Adipocyte (in vitro differentiated cells): Measurements from ENCODE around the gene ZNF429.
A peak's percentile ranks its signal among the peaks of the same experiment; 100 is the strongest.
"Not testable (repeated sequence)": the region's sequence is repeated elsewhere in the genome, so short reads cannot be mapped to it uniquely, and the experiment has no call there.

ENCODE experiments used
- DNase-seq: peaks from one replicate; pipeline ENCODE4 v3.0.0-alpha.2; 2015; ENCODE audit warnings: low read depth
- H3K27me3 ChIP-seq: replicated peaks from 2 replicates; pipeline ENCODE4 v1.7.0; 2013; ENCODE audit warnings: mild to moderate bottlenecking, low read length, moderate library complexity; ENCODE audit not compliant: control insufficient read depth, insufficient read depth
- H3K36me3 ChIP-seq: 2 replicates; pipeline ENCODE4 v1.7.0; 2013; ENCODE audit warnings: low read length, mild to moderate bottlenecking, moderate library complexity; ENCODE audit not compliant: control insufficient read depth, insufficient read depth, severe bottlenecking
- H3K4me1 ChIP-seq: 2 replicates; pipeline ENCODE4 v1.7.0; 2013; ENCODE audit warnings: mild to moderate bottlenecking, low read length, moderate library complexity; ENCODE audit not compliant: control insufficient read depth, insufficient read depth
- H3K4me3 ChIP-seq: 2 replicates; pipeline ENCODE4 v1.7.0; 2013; ENCODE audit warnings: mild to moderate bottlenecking, low read length, moderate library complexity
- H3K9ac ChIP-seq: 2 replicates; pipeline ENCODE4 v1.7.0; 2013; ENCODE audit warnings: mild to moderate bottlenecking, low read length, moderate library complexity
- H3K9me3 ChIP-seq: 2 replicates; pipeline ENCODE4 v1.7.0; 2013; ENCODE audit warnings: mild to moderate bottlenecking, low read length, moderate library complexity; ENCODE audit not compliant: control insufficient read depth

The ZNF429 gene

GRCh38 chr19:21532904-21533303 is 27.5 kb downstream of the ZNF429 start:
- Histone ChIP-seq H3K27me3 (no peaks in the 10 kb centered on the region), H3K36me3 (peaks cover 86% of the 10 kb centered on the region), H3K4me1 (no peaks in the 10 kb centered on the region), H3K4me3 (peak overlapping the region; percentile 48), H3K9me3 (peaks cover 94% of the 10 kb centered on the region), H3K9ac (no peak overlapping the region)
- DNase-seq, result no peak

DNA sequence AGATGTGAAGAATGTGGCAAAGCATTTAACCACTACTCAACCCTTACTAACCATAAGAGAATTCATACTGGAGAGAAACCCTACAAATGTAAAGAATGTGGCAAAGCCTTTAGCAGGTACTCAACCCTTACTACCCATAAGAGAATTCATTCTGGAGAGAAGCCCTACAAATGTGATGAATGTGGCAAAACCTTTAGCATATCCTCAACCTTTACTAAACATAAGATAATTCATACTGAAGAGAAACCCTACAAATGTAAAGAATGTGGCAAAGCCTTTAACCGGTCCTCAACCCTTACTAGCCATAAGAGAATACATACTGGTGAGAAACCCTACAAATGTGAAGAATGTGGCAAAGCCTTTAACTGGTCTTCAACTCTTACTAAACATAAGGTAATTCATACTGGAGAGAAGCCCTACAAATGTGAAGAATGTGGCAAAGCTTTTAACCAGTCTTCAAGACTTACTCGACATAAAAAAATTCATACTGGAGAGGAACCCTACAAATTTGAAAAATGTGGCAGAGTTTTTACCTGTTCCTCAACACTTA is 31.4 kb downstream of the ZNF429 start:
- not testable (repeated sequence) for H3K27me3 ChIP-seq, H3K4me1 ChIP-seq, DNase-seq, H3K9ac ChIP-seq
- Histone ChIP-seq H3K4me3 (peak overlapping the region; percentile 65), H3K36me3 (peaks cover 63% of the 10 kb centered on the region), H3K9me3 (peaks cover 96% of the 10 kb centered on the region)

GRCh38 chr19:21559444-21559843 is 54.0 kb downstream of the ZNF429 start:
- Histone ChIP-seq H3K4me3 (no peak overlapping the region), H3K9me3 (peaks cover 51% of the 10 kb centered on the region), H3K36me3 (peaks cover 38% of the 10 kb centered on the region), H3K9ac (no peak overlapping the region), H3K4me1 (no peaks in the 10 kb centered on the region), H3K27me3 (no peaks in the 10 kb centered on the region)
- DNase-seq, result no peak

DNA sequence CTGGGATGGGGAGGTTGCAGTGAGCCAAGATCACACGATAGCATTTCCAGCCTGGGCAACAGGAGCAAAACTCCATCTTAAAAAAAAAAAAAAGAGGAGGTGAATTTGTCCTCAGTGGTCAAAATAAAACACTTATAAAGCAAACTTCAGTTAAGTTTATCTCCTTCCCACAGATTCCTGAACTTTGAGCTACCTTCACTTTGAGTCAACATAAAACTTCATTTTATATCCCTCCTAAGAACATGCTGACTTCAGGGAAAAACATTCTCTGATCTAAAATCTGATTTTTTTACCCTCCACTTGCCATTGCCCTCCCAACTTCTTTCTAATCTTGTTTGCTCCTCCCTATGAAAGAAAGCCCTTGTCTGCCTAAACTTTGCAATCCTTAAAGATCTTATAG is 59.0 kb downstream of the ZNF429 start:
- Histone ChIP-seq H3K27me3 (no peaks in the 10 kb centered on the region), H3K4me1 (peaks cover 2% of the 10 kb centered on the region), H3K36me3 (peaks cover 7% of the 10 kb centered on the region), H3K9me3 (peaks cover 14% of the 10 kb centered on the region), H3K9ac (no peak overlapping the region), H3K4me3 (no peak overlapping the region)
- no peak for DNase-seq

DNA sequence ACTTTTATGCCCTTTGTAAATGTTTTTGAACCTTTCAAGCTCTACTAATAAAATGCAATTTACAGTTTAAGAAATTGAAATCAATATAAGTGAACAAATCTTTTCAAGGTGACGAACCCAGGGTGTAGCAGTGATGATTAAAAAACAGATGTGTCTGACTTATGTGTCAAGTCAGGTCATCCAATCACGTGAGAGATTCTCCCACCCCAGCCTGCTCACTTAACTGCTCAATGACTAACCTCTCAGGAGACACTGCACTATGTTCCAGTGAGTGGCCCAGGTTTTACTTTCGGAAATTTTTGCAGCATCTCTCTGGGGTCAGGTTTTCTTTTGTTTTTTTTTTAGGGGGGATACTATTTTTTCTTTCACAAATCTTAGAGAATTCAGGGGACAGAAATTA is 60.7 kb downstream of the ZNF429 start:
- Histone ChIP-seq H3K4me3 (no peak overlapping the region), H3K36me3 (peaks cover 7% of the 10 kb centered on the region), H3K27me3 (no peaks in the 10 kb centered on the region), H3K9ac (no peak overlapping the region), H3K4me1 (peaks cover 2% of the 10 kb centered on the region), H3K9me3 (peaks cover 7% of the 10 kb centered on the region)
- DNase-seq, result no peak

DNA sequence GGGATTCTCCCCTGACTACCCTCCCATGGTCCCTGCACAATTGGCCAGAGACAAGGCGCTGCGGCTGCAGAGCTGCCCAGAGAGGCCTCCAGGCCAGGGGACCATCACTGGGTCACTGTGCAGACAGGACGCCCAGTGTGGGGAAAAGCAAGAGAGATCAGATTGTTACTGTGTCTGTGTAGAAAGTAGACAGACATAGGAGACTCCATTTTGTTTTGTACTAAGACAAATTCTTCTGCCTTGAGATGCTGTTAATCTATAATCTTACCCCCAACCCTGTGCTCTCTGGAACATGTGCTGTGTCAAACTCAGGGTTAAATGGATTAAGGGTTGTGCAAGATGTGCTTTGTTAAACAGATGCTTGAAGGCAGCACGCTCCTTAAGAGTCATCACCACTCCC is 62.4 kb downstream of the ZNF429 start:
- peaks cover 12% of the 10 kb centered on the region for H3K9me3 ChIP-seq
- not testable (repeated sequence) for H3K27me3 ChIP-seq, DNase-seq, H3K9ac ChIP-seq, H3K4me1 ChIP-seq, H3K36me3 ChIP-seq
- H3K4me3 ChIP-seq, result peak overlapping the region; percentile 54

DNA sequence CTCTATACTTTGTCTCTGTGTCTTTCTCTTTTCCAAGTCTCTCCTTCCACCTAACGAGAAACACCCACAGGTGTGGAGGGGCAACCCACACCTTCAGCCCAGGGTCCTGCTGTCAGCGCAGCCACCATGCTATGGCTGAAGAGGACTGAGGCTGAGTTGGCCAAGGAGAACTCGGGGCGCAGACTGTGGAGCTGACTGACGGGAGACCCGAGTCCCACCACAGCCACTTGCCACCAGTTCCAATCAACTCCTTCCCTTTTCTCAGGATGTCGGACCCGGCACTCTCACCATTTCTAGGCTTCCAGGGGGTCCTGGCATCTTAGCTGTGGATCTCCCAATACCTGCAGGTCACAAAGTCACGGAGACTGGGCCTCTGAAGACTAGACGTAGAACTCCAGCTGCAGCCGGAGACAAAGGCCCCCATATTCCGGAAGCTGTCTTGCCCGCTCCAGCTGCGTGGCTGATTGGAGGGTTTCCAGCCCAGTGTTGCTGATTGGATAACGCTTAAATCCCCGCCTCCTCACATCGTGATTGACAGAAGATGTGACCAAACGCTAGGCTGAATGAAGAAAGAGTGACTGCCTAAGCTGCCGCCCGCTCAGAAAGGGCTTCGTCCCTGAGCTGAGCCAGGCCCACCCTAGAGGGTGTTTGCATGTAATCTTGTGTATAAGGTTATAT is 63.6 kb downstream of the ZNF429 start:
- peak overlapping the region; percentile 90 for H3K4me3 ChIP-seq

GRCh38 chr19:21569494-21569865 is 64.1 kb downstream of the ZNF429 start:
- H3K4me1 ChIP-seq, result peaks cover 2% of the 10 kb centered on the region
- H3K4me3 ChIP-seq, result peak overlapping the region; percentile 90
- peaks cover 5% of the 10 kb centered on the region for H3K9me3 ChIP-seq
- H3K27me3 ChIP-seq, result no peaks in the 10 kb centered on the region
- no peaks in the 10 kb centered on the region for H3K36me3 ChIP-seq
- no peak for DNase-seq
- H3K9ac ChIP-seq, result peak overlapping the region; percentile 88

More for the DNA sequence above, 63.6 kb downstream of the ZNF429 start:
- H3K9ac ChIP-seq, result peak overlapping the region; percentile 88
- no peaks in the 10 kb centered on the region for H3K27me3 ChIP-seq
- peaks cover 2% of the 10 kb centered on the region for H3K4me1 ChIP-seq
- no peaks in the 10 kb centered on the region for H3K36me3 ChIP-seq
- peak; percentile 72 for DNase-seq
- H3K9me3 ChIP-seq, result peaks cover 5% of the 10 kb centered on the region

DNA sequence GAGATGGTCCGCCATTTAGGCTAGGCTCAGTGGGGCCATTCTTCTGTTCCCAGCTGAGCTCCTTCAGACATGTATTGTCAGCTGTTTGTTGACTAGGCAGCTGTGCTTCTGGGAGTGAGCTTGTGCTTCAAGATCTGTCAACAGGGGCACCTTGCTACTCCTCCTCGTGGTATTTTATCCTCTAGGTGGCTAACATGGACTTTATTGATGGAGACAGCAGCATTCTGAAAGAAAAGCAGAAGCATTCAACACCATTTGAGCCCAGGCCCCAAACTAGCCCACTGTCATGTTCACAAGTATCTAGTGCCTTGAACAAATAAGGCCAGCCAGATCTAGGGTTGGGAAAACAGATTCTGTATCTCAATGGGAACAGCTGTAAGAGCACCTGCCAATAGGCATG is 65.9 kb downstream of the ZNF429 start:
- no peak for DNase-seq
- H3K4me3 ChIP-seq, result no peak overlapping the region
- no peaks in the 10 kb centered on the region for H3K27me3 ChIP-seq
- no peaks in the 10 kb centered on the region for H3K36me3 ChIP-seq
- H3K9me3 ChIP-seq, result peaks cover 5% of the 10 kb centered on the region
- no peak overlapping the region for H3K9ac ChIP-seq
- H3K4me1 ChIP-seq, result peaks cover 2% of the 10 kb centered on the region

DNA sequence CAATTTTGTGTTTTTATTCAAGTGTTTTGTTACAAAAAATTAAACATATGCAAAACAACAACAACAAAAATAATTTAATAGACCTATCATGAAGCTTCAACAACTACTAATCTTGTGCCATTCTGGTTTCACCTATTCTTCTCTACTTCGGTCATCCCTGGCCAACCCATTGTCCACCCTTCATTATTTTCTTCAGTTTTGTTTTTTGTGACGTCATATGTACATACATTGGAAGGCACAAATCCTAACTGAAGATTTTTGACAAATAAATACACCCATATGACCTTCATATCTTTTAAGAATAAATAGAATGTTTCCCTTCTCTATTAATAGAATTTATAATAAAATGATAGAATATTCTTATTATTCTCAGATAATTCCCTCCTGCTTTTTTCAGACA is 69.2 kb downstream of the ZNF429 start:
- H3K36me3 ChIP-seq, result no peaks in the 10 kb centered on the region
- no peak overlapping the region for H3K4me3 ChIP-seq
- H3K9me3 ChIP-seq, result peaks cover 5% of the 10 kb centered on the region
- no peak overlapping the region for H3K9ac ChIP-seq
- no peaks in the 10 kb centered on the region for H3K27me3 ChIP-seq
- H3K4me1 ChIP-seq, result no peaks in the 10 kb centered on the region
- DNase-seq, result no peak

- Histone ChIP-seq H3K4me1 (no peaks in the 10 kb centered on the region), H3K36me3 (no peaks in the 10 kb centered on the region), H3K4me3 (no peak overlapping the region), H3K9me3 (peaks cover 15% of the 10 kb centered on the region), H3K9ac (no peak overlapping the region), H3K27me3 (no peaks in the 10 kb centered on the region)
- DNase-seq, result no peak
Observed at GRCh38 chr19:21576481-21576880, 71.1 kb downstream of the ZNF429 start.

DNA sequence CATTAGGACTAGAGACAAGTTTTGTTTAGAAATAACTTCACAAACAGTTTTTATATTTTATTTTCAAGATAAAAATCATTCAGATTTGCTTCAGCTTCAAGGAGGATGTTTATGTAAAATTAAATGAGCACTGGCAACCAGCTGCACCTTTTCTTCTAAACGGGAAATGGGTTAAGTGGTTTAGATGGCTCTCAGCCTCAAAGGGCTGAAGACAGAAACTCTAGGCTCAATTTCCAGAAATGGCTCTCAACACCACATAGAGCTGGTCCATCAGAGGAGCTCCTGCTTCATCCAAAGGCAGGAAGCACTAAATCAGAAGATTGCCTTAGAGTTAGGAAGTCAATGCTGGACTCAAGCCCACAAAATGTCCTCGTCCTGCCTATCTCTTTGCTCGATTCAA is 74.7 kb downstream of the ZNF429 start:
- H3K36me3 ChIP-seq, result no peaks in the 10 kb centered on the region
- H3K9me3 ChIP-seq, result peaks cover 12% of the 10 kb centered on the region
- H3K4me3 ChIP-seq, result no peak overlapping the region
- no peaks in the 10 kb centered on the region for H3K27me3 ChIP-seq
- no peaks in the 10 kb centered on the region for H3K4me1 ChIP-seq
- H3K9ac ChIP-seq, result no peak overlapping the region
- no peak for DNase-seq
